SU-DHL-6 (cell line): ENCODE data around the gene FAM114A2.

Experiments used
- CTCF ChIP-seq: fragments of 200-600 bp; sonication (generic); IDR thresholded peaks from one replicate; pipeline ENCODE4 v1.5.1; 2017; ENCODE audit warnings: antibody characterized with exemption, mild to moderate bottlenecking, low read length, moderate library complexity; ENCODE audit not compliant: insufficient read depth, poor library complexity, severe bottlenecking
- EZH2phosphoT487 ChIP-seq: fragments of 200-600 bp; sonication (generic), shearing (Covaris generic); conservative IDR thresholded peaks from 2 replicates; pipeline ENCODE4 v1.6.1; 2018; ENCODE audit warnings: mild to moderate bottlenecking, antibody characterized with exemption, low read length, moderate library complexity, mixed read lengths

- TF ChIP-seq CTCF (no peak), EZH2phosphoT487 (no peak)
These were observed 50.2 kb downstream of the FAM114A2 start for GRCh38 chr5:153988510-153988909.
